Lung (tissue), 12 donors: ENCODE data around the gene AOAH. TPM values are rescaled to one million over a fixed set of nuclear protein-coding genes. Genes with fewer than 3 reads are reported as not detected.
A peak's percentile ranks its signal among the peaks of the same experiment; 100 is the strongest.

Source experiments
- ATAC-seq: fragments of 200-7000 bp; cut with Tn5 transposase; one replicate; pipeline ENCODE4 v1.9.1; 2020; ENCODE audit warnings: moderate number of reproducible peaks; ENCODE audit not compliant: insufficient read depth, low FRiP score
- DNase-seq, 3 donors: peaks; one replicate each; pipeline ENCODE4 v3.0.0-alpha.2; 2013 to 2017
- H3K27ac ChIP-seq, 2 donors: one replicate each; pipeline ENCODE4 v1.5.1; 2013; ENCODE audit warnings: mild to moderate bottlenecking in 2 of 2, moderate library complexity in 2 of 2, control low read depth in 1 of 2, inconsistent platforms in 1 of 2, low read depth in 1 of 2, low read length in 1 of 2
- H3K27me3 ChIP-seq, 3 donors: one replicate each; pipeline ENCODE4 v1.5.1; 2013; ENCODE audit warnings: low read length in 2 of 3; ENCODE audit not compliant: control insufficient read depth in 3 of 3, insufficient read depth in 3 of 3
- H3K36me3 ChIP-seq, 4 donors: one replicate each; pipeline ENCODE4 v1.5.1; 2013; ENCODE audit warnings: low read length in 4 of 4, mild to moderate bottlenecking in 1 of 4, moderate library complexity in 1 of 4; ENCODE audit not compliant: control insufficient read depth in 4 of 4, insufficient read depth in 4 of 4
- H3K4me1 ChIP-seq, 5 donors: one replicate each; pipeline ENCODE4 v1.5.1; 2013; ENCODE audit warnings: low read length in 5 of 5, mild to moderate bottlenecking in 2 of 5, moderate library complexity in 1 of 5; ENCODE audit not compliant: control insufficient read depth in 5 of 5, insufficient read depth in 5 of 5
- H3K4me3 ChIP-seq: one replicate; pipeline ENCODE4 v1.5.1; 2013; ENCODE audit warnings: mild to moderate bottlenecking, control low read depth, moderate library complexity
- H3K9ac ChIP-seq, 2 donors: one replicate each; pipeline ENCODE4 v1.5.1; 2013; ENCODE audit warnings: low read length in 2 of 2, control low read depth in 1 of 2; ENCODE audit not compliant: insufficient read depth in 1 of 2
- H3K9me3 ChIP-seq, 4 donors: one replicate each; pipeline ENCODE4 v1.5.1; 2013; ENCODE audit warnings: low read length in 3 of 4, mild to moderate bottlenecking in 1 of 4, moderate library complexity in 1 of 4; ENCODE audit not compliant: control insufficient read depth in 4 of 4, insufficient read depth in 3 of 4
- WGBS, 2 donors: extraction: QIAGEN DNeasy Blood & Tissue Kit; methylation state at CpG; one replicate each; pipeline ENCODE4 v1.1.7; 2013; 5-methylcytosine and 5-hydroxymethylcytosine counted together
- polyA plus RNA-seq, 2 donors: library from polyadenylated mRNA; stranded (reverse); fragments of 200-250 nt; gene quantifications; one replicate each; pipeline ENCODE4 v1.2.1, GENCODE V29; 2013
- total RNA-seq, 2 donors: library from RNA; depleted of rRNA in 1 of 2; stranded (reverse); fragments of >200 nt in 1 of 2; gene quantifications; one replicate each; pipeline ENCODE4 v1.2.1, GENCODE V29; 2014 to 2021
- TF ChIP-seq, protein P1 (sequence below): IDR thresholded peaks from 2 replicates; pipeline ENCODE4 v1.5.1; 2012; ENCODE audit warnings: mild to moderate bottlenecking; ENCODE audit errors: control extremely low read depth, extremely low read depth
- donor health status: control.
- donor health status: control.
- donor health status: Bipolar disorder and iron deficiency.
- donor health status: healthy.
- donor health status: DM: yes; HTN: yes; CAD: no.

Gene AOAH
- total and polyA plus RNA-seq, 4 donors: 4.7 to 36.4 (median 29.0) TPM

DNA sequence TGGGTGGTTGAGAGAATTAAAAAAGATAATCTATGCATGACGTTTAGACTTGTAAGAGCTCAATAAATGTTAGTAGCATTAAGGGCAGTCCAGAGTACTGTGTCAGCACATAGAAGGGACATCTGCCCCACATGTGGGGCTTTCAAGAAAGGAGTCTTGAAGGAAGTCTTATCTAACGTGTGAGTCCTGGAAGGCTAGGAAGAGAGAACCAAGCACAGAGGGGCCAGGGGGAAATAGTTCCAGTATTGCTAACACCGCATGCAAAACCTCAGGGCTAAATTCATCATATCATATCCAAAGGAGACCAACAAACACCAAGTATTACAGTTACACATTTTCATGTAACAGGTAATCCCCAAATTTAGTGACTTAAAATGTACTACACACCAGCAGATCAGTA lies 122.7 kb downstream of the AOAH start:
- ATAC-seq: no peak
- H3K4me3 ChIP-seq: no peak overlapping the region
- 58 to 66% methylated on average over 3 of the region's 3 CpGs for WGBS, 2 donors
- no peak overlapping the region for H3K9ac ChIP-seq
- no peaks in the 10 kb centered on the region for H3K36me3 ChIP-seq
- no peak for DNase-seq
- H3K27me3 ChIP-seq: no peaks in the 10 kb centered on the region
- peaks cover 0 to 2% (median 0%) of the 10 kb centered on the region in 5 donors for H3K4me1 ChIP-seq
- H3K27ac ChIP-seq: no peak overlapping the region
- TF ChIP-seq, protein P1, sequence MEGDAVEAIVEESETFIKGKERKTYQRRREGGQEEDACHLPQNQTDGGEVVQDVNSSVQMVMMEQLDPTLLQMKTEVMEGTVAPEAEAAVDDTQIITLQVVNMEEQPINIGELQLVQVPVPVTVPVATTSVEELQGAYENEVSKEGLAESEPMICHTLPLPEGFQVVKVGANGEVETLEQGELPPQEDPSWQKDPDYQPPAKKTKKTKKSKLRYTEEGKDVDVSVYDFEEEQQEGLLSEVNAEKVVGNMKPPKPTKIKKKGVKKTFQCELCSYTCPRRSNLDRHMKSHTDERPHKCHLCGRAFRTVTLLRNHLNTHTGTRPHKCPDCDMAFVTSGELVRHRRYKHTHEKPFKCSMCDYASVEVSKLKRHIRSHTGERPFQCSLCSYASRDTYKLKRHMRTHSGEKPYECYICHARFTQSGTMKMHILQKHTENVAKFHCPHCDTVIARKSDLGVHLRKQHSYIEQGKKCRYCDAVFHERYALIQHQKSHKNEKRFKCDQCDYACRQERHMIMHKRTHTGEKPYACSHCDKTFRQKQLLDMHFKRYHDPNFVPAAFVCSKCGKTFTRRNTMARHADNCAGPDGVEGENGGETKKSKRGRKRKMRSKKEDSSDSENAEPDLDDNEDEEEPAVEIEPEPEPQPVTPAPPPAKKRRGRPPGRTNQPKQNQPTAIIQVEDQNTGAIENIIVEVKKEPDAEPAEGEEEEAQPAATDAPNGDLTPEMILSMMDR: no peak
- no peaks in the 10 kb centered on the region for H3K9me3 ChIP-seq

DNA sequence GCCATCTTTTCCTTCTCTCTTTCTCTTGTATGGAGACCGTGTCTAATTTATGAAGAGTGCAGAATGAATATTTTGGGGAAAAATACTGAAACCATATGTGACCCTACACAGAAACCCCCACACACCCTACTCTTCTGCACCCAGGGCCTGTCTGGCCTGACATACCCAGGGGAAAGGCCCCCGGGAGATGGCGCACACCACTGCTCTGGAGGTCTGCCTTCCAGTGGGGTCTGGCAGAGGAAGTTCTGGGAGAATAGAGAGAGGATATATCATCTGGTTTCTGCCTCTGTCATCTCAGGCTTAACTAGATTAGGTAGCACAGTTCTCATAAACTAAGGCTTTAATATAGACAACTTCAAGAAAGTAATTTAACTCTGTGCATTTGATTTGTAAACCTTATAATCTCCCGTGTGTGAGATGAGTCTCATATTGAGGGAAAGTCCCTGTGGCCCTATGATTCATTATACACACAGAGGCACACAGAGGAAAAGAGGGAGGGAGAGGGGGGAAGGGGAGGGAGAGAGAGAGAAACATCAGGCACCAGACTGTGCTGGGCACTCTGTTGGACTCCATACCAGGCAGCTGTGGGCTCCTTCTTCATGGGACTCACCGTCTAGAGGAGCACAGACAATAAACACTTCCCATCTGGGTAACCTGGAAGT lies 123.3 kb downstream of the AOAH start:
- 67 to 69% methylated on average over 5 of the region's 5 CpGs for WGBS, 2 donors

DNA sequence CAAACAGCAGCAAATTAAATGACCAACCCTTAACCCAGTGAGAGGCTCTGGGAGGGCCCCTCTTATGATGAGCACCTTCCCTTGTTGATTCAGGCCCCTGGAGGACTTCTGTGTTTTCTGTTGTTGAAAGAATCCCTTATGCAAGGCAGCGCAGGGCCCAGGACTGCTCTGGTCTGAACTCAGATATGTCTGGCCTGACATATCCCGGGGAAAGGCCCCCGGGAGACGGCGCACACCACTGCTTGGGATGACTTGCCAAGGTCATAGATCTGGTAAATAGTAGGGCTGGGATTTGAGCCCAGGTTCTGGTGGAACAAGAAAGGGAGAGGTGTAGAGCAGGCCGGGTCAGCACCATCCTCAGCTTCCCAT lies 124.0 kb downstream of the AOAH start:
- no peaks in the 10 kb centered on the region for H3K27me3 ChIP-seq
- H3K9ac ChIP-seq: no peak overlapping the region
- ATAC-seq: peak; percentile 56
- TF ChIP-seq, protein P1: no peak
- peaks cover 0 to 2% (median 0%) of the 10 kb centered on the region in 5 donors for H3K4me1 ChIP-seq
- WGBS, 2 donors: 54 to 64% methylated on average over 6 of the region's 6 CpGs
- no peak for DNase-seq
- no peaks in the 10 kb centered on the region for H3K36me3 ChIP-seq
- H3K27ac ChIP-seq: no peak overlapping the region
- no peak overlapping the region for H3K4me3 ChIP-seq
- no peaks in the 10 kb centered on the region for H3K9me3 ChIP-seq

More for the DNA sequence above, 123.3 kb downstream of the AOAH start:
- no peaks in the 10 kb centered on the region for H3K27me3 ChIP-seq
- H3K27ac ChIP-seq: no peak overlapping the region
- H3K36me3 ChIP-seq: no peaks in the 10 kb centered on the region
- H3K4me1 ChIP-seq: peaks cover 0 to 2% (median 0%) of the 10 kb centered on the region in 5 donors
- H3K9me3 ChIP-seq: no peaks in the 10 kb centered on the region
- H3K4me3 ChIP-seq: no peak overlapping the region
- DNase-seq (no peak), ATAC-seq (peak; percentile 34)
- no peak overlapping the region for H3K9ac ChIP-seq
- TF ChIP-seq, protein P1: no peak
